Endodermal cell (in vitro differentiated cells): Measurements from ENCODE around the gene OR1J2. TPM values are rescaled to one million over a fixed set of nuclear protein-coding genes. Genes with fewer than 3 reads are reported as not detected.
A peak's percentile ranks its signal among the peaks of the same experiment; 100 is the strongest.

Experiments
- DNase-seq: peaks from one replicate; pipeline ENCODE4 v3.0.0-alpha.2; 2017
- H3K27ac ChIP-seq: 2 replicates; pipeline ENCODE4 v1.5.1; 2013; ENCODE audit warnings: mild to moderate bottlenecking, low read depth, low read length, moderate library complexity
- H3K27me3 ChIP-seq: 2 replicates; pipeline ENCODE4 v1.6.1; 2013; ENCODE audit warnings: mild to moderate bottlenecking, low read length, moderate library complexity; ENCODE audit not compliant: insufficient read depth, control insufficient read depth, poor library complexity, severe bottlenecking
- H3K36me3 ChIP-seq: 2 replicates; pipeline ENCODE4 v1.7.0; 2013; ENCODE audit warnings: mild to moderate bottlenecking, low read length, moderate library complexity; ENCODE audit not compliant: control insufficient read depth, insufficient read depth
- H3K4me1 ChIP-seq: one replicate; pipeline ENCODE4 v1.7.0; 2013; ENCODE audit warnings: low read length; ENCODE audit not compliant: control insufficient read depth, insufficient read depth
- H3K4me3 ChIP-seq: 2 replicates; pipeline ENCODE4 v1.5.1; 2013; ENCODE audit warnings: mild to moderate bottlenecking, low read length, moderate library complexity
- H3K9ac ChIP-seq: 2 replicates; pipeline ENCODE4 v1.6.1; 2013; ENCODE audit warnings: mild to moderate bottlenecking, low read length, moderate library complexity; ENCODE audit not compliant: poor library complexity, severe bottlenecking; ENCODE audit errors: extremely low read depth
- H3K9me3 ChIP-seq: 2 replicates; pipeline ENCODE4 v1.6.1; 2013; ENCODE audit warnings: mild to moderate bottlenecking, low read length, moderate library complexity; ENCODE audit not compliant: control insufficient read depth
- H3K27ac Mint-ChIP-seq: 2 replicates; pipeline ENCODE4 v1.8.0; 2020; ENCODE audit warnings: mixed read lengths
- H3K27me3 Mint-ChIP-seq: 2 replicates; pipeline ENCODE4 v1.8.0; 2021; ENCODE audit warnings: mild to moderate bottlenecking, mixed read lengths; ENCODE audit not compliant: insufficient read depth
- H3K36me3 Mint-ChIP-seq: 2 replicates; pipeline ENCODE4 v1.8.0; 2020; ENCODE audit warnings: low read depth, mixed read lengths
- H3K4me1 Mint-ChIP-seq: 2 replicates; pipeline ENCODE4 v1.8.0; 2020; ENCODE audit warnings: mixed read lengths
- H3K4me3 Mint-ChIP-seq: 2 replicates; pipeline ENCODE4 v1.8.0; 2020; ENCODE audit warnings: mild to moderate bottlenecking, moderate library complexity, mixed read lengths
- H3K9me3 Mint-ChIP-seq: 2 replicates; pipeline ENCODE4 v1.8.0; 2020; ENCODE audit warnings: mild to moderate bottlenecking, mixed read lengths
- CTCF ChIP-seq: fragments of 200-600 bp; sonication (generic); conservative IDR thresholded peaks from 2 replicates; pipeline ENCODE4 v1.5.0; 2021; ENCODE audit warnings: antibody characterized with exemption, mild to moderate bottlenecking
- WGBS, 2 experiments: methylation state at CpG; one replicate each; pipeline versions ENCODE4 v1.1.5 to v1.1.7; 2013; ENCODE audit warnings: missing lambda C conversion rate in 2 of 2, mixed read lengths in 1 of 2; ENCODE audit not compliant: insufficient coverage in 1 of 2, insufficient read length in 1 of 2; 5-methylcytosine and 5-hydroxymethylcytosine counted together
- long read RNA-seq, 4 experiments: library from polyadenylated mRNA in 2 of 4; library from RNA in 1 of 4; library from capped mRNA in 1 of 4; stranded (forward) in 3 of 4; unstranded in 1 of 4; transcript quantifications; one replicate each; pipeline ENCODE4 v2.0.0, GENCODE V29; 2020 to 2021; ENCODE audit warnings: inconsistent platforms in 1 of 4
- polyA plus RNA-seq, 2 experiments: library from polyadenylated mRNA; stranded (reverse); fragments of 50-300 nt; gene quantifications; one replicate each; pipeline ENCODE4 v1.2.3, GENCODE V29; 2013
- total RNA-seq, 2 donors: library from RNA; stranded (reverse); fragmentation: NEBNext Ultra II Directional in 1 of 2; extraction: Animal tissue kit (Norgen Biotek cat#: 25700) in 1 of 2; gene quantifications; 2 replicates in 1 of 2; 3 replicates in 1 of 2; pipeline ENCODE4 v1.2.1, GENCODE V29; 2021

OR1J2 gene
- not detected for total RNA-seq
- not detected for polyA plus RNA-seq (2013, experiment 1 of 2)
- not detected for polyA plus RNA-seq (2013, experiment 2 of 2)
- long read RNA-seq, experiment 1: 0 reads
- long read RNA-seq, experiment 2: 0 reads
- long read RNA-seq, experiment 3: 0 reads
- long read RNA-seq, experiment 4: 0 reads

GRCh38 chr9:122510502-122510901, at the start of gene OR1J2:
TSS of gene OR1J2 (plus strand) at chr9:122510802. CDS start at chr9:122510802, 0 bp downstream.
- Histone ChIP-seq H3K27ac (no peak within 1 kb of the TSS), H3K9me3 (peaks cover 7% of the 10 kb centered on the region), H3K4me3 (no peak within 1 kb of the TSS), H3K27me3 (peaks cover 17% of the 10 kb centered on the region), H3K9ac (no peak within 1 kb of the TSS), H3K4me1 (no peaks in the 10 kb centered on the region), H3K36me3 (no peaks in the 10 kb centered on the region)
- H3K4me3 Mint-ChIP-seq: no peak within 1 kb of the TSS
- 70 to 100% methylated on average over 1 to 6 of the region's 6 CpGs for WGBS, 2 experiments
- no peak within 1 kb of the TSS for H3K27ac Mint-ChIP-seq
- H3K9me3 Mint-ChIP-seq: no peaks in the 10 kb centered on the region
- no peak for DNase-seq
- no peak for TF ChIP-seq CTCF
- H3K4me1 Mint-ChIP-seq: peaks cover 8% of the 10 kb centered on the region
- no peaks in the 10 kb centered on the region for H3K36me3 Mint-ChIP-seq
- peaks cover 71% of the 10 kb centered on the region for H3K27me3 Mint-ChIP-seq

GRCh38 chr9:122463828-122464632, 46.6 kb upstream of the OR1J2 start:
- H3K36me3 ChIP-seq: no peaks in the 10 kb centered on the region
- peaks cover 24% of the 10 kb centered on the region for H3K9me3 Mint-ChIP-seq
- peaks cover 17% of the 10 kb centered on the region for H3K27me3 ChIP-seq
- H3K36me3 Mint-ChIP-seq: no peaks in the 10 kb centered on the region
- peaks cover 36% of the 10 kb centered on the region for H3K27me3 Mint-ChIP-seq
- no peak overlapping the region for H3K27ac ChIP-seq
- TF ChIP-seq CTCF: peak; percentile 53
- DNase-seq: peak; percentile 85
- H3K9me3 ChIP-seq: no peaks in the 10 kb centered on the region
- H3K4me3 ChIP-seq: no peak overlapping the region
- H3K4me3 Mint-ChIP-seq: no peak overlapping the region
- no peaks in the 10 kb centered on the region for H3K4me1 ChIP-seq
- no peaks in the 10 kb centered on the region for H3K4me1 Mint-ChIP-seq
- WGBS, 2 experiments: 86% methylated on average over 3 to 10 of the region's 10 CpGs
- H3K27ac Mint-ChIP-seq: no peak overlapping the region
- H3K9ac ChIP-seq: no peak overlapping the region

- Mint-ChIP-seq H3K4me3 (no peak overlapping the region), H3K9me3 (peaks cover 33% of the 10 kb centered on the region), H3K27me3 (peaks cover 40% of the 10 kb centered on the region), H3K27ac (no peak overlapping the region), H3K4me1 (no peaks in the 10 kb centered on the region), H3K36me3 (no peaks in the 10 kb centered on the region)
- Histone ChIP-seq H3K4me1 (no peaks in the 10 kb centered on the region), H3K36me3 (no peaks in the 10 kb centered on the region), H3K27me3 (peaks cover 17% of the 10 kb centered on the region), H3K9ac (no peak overlapping the region), H3K27ac (no peak overlapping the region), H3K9me3 (no peaks in the 10 kb centered on the region), H3K4me3 (no peak overlapping the region)
- peak; percentile 79 for DNase-seq
- 17 to 28% methylated on average over 7 to 10 of the region's 10 CpGs for WGBS, 2 experiments
- TF ChIP-seq CTCF: peak; percentile 82
Observed at GRCh38 chr9:122464633-122465567, 45.7 kb upstream of the OR1J2 start.
